Activated naive CD4-positive, alpha-beta T cell treated with anti-CD3 and anti-CD28 coated beads, Interleukin-2, amount 50 U/mL, for 16 hours (primary cell): ENCODE results near the gene NIN.

Source experiments
- DNase-seq: peaks from one replicate; pipeline ENCODE4 v3.0.0-alpha.2; 2020

NIN gene, protein sequence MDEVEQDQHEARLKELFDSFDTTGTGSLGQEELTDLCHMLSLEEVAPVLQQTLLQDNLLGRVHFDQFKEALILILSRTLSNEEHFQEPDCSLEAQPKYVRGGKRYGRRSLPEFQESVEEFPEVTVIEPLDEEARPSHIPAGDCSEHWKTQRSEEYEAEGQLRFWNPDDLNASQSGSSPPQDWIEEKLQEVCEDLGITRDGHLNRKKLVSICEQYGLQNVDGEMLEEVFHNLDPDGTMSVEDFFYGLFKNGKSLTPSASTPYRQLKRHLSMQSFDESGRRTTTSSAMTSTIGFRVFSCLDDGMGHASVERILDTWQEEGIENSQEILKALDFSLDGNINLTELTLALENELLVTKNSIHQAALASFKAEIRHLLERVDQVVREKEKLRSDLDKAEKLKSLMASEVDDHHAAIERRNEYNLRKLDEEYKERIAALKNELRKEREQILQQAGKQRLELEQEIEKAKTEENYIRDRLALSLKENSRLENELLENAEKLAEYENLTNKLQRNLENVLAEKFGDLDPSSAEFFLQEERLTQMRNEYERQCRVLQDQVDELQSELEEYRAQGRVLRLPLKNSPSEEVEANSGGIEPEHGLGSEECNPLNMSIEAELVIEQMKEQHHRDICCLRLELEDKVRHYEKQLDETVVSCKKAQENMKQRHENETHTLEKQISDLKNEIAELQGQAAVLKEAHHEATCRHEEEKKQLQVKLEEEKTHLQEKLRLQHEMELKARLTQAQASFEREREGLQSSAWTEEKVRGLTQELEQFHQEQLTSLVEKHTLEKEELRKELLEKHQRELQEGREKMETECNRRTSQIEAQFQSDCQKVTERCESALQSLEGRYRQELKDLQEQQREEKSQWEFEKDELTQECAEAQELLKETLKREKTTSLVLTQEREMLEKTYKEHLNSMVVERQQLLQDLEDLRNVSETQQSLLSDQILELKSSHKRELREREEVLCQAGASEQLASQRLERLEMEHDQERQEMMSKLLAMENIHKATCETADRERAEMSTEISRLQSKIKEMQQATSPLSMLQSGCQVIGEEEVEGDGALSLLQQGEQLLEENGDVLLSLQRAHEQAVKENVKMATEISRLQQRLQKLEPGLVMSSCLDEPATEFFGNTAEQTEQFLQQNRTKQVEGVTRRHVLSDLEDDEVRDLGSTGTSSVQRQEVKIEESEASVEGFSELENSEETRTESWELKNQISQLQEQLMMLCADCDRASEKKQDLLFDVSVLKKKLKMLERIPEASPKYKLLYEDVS (N-terminal part only)

GRCh38 chr14:50830932-50831725 is at the start of gene NIN:
TSS of gene NIN (minus strand) at chr14:50831162. CDS start at chr14:50822056, 9,106 bp downstream.
- peak; percentile 81 for DNase-seq

GRCh38 chr14:50875359-50876070 is 44.6 kb upstream of the NIN start:
- DNase-seq, result peak; percentile 63

DNA sequence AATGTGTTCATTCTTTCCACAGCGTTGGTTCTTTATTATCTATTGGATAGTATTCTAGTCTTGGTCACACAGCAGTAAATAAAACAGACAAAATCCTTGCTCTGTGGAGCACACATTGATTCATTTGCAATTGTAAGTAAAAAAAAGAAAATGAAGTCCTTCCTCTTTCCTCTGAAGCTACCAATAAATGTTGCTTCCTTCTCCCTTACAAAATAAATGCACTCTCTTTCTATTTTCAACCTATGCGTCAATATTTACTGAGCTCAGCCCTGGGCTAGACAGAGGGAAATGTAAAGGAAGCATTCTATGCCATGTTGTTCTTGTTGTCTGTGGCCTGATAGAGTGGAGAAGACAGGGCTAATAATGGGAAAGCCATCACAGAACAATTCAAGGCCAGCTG is 43.8 kb upstream of the NIN start:
- no peak for DNase-seq

GRCh38 chr14:50871914-50872732 is 41.2 kb upstream of the NIN start, which contains the start of gene ABHD12B:
TSS of gene ABHD12B (plus strand) at chr14:50872053. CDS start at chr14:50872175, 122 bp downstream.
- DNase-seq, result no peak

DNA sequence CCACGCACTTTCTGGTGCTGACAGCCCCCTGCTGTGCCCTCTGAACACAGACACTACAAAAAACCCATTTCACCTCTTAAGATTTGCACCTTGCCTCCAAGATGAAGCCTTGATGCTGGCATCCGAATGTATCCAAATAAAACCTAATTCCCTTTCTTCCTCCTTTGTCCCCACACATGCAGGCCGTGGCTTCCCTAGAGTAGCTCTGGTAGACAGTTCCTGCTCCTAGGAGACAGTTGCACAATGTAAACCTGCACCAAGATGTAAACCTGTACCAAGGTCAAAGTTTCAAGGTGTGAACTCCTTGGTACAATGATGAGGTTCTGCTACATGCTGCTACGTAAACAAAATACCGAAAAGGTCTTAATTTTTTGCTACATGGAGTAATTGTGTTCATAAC is 40.3 kb upstream of the NIN start:
- DNase-seq, result no peak

DNA sequence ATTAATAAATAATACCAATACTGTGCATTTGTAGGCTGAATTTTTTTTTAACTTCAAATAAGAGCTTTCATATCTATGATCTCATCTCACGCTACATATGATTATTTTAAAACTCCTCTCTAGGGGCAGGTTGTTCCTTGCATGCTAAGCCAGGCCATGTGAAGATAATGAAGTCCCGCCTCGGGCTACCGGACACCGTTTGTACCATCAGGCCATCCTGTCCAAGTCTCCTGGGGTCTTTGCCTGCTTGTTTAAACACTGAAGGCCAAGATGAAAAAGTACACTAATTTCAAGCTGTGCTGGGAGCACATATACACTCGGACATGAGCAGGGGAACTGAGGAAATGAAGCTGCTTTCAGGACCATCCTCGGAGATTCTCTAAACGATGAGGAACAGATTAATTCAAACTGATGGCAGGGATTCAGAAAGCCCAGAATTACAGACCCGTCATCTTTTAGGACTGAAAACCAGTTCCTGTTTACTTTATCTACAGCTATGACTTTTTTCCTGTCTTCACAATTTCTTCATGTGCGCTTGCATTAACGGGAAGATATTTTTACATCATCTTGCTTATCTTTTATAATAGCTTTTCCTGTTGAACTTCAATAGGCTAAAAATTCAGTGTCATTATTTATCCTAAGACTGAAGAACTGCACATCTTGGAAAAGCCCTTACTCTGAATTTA is 34.6 kb upstream of the NIN start:
- DNase-seq, result no peak

DNA sequence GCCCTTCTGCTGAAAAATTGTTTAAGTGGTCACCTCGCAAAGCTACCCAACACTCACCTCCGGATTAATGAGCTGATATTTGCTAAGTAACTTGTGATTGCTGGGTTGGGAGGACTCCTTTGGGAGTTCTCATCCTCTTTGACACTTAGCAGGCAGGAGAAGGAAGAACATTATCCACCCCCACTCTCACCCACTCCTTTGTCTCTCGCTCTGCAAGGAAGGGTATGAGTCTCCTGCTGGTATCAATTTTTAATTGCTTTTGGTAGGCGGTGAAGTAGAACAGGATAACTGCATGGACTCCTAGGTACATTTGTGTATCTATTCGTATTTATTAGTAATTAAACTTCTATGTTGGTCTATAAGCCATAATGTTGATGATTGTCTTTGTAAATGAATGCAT is 34.0 kb upstream of the NIN start:
- no peak for DNase-seq

- no peak for DNase-seq
Observed at GRCh38 chr14:50864237-50864636, 33.3 kb upstream of the NIN start.

DNA sequence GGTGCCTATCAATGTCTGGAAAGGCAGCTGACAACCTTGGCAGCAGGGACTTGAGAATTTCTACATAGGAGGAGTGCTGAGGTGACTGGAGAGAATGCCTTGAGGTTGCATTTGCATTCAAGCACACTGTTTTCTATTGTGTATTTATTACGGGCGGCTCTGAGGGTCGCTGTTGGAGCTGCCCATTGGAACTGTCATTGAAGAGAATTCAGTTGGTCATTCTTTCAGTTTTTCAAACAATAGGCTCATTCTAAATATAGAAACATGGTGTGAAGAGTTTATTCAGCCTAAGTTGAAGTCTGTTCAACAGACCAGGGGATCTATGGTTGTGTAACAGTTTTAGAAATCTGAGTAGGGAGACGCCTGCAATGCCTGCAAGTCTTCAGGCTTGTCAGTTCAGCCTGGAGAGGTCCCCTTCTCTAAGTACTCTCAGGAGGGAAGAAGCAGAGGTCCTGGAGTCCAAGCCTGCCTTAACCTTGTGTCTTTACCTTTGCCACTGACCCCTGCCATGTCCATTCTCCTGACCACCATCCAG is 31.1 kb upstream of the NIN start:
- no peak for DNase-seq

- peak; percentile 88 for DNase-seq
Observed at GRCh38 chr14:50860478-50861086, 29.6 kb upstream of the NIN start.

DNA sequence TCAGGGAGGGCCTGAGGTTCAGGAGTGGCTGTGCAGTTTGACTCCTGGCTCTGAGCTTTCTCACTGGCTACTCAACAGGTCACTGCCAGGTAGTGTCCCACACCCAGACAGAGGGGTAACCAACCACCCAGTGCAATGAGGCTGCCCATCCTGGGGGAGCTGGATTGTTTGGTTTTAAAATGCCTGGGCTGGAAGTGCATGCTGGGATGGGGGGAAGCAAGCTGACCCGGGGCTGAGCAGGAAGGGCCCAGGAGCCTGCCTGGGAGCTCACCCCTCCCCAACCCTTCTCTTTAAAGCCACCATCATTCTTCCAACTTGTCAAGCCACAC is 28.3 kb upstream of the NIN start:
- DNase-seq, result no peak

- DNase-seq, result no peak
Observed at GRCh38 chr14:50856660-50857059, 25.7 kb upstream of the NIN start.

DNA sequence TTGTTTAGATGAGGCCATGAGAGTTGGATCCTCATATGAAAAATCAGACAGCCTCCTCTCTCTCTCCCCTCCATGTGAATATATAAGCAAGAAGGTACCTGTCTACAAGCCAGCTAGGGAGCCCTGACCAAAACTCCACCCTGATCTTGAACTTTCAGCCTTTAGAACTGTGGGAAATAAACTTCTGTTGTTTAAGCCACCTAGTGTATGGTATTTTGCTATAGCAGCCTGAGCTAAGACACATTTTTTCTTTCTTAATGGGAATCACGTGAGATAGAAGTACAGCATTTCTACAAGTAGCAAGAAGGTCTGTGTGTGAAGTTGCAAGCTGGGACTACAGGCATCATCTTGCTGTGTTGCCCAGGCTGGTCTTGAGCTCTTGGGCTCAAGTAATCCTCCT is 24.6 kb upstream of the NIN start:
- DNase-seq, result no peak

- DNase-seq, result no peak
Observed at GRCh38 chr14:50854521-50854920, 23.6 kb upstream of the NIN start.

DNA sequence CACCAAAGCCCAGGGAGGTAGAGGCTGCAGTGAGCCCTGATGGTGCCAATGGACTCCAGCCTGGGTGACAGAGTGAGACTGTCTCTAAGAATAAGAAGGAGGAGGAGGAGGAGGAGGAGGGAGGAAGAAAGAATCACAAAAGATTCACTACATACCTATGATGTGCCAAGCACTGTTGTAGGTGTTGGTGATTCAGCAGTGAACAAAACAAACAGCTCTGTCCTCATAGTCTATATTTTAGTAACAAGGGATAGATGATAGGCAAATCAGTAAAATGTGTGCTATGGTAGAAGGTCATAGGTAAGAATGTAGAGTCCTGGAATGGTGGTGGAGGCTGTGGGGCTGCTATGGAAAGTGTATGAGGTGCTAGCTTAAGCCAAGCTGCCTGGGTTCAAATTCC is 22.9 kb upstream of the NIN start:
- no peak for DNase-seq

GRCh38 chr14:50846226-50846880 is 15.4 kb upstream of the NIN start:
- DNase-seq, result no peak

DNA sequence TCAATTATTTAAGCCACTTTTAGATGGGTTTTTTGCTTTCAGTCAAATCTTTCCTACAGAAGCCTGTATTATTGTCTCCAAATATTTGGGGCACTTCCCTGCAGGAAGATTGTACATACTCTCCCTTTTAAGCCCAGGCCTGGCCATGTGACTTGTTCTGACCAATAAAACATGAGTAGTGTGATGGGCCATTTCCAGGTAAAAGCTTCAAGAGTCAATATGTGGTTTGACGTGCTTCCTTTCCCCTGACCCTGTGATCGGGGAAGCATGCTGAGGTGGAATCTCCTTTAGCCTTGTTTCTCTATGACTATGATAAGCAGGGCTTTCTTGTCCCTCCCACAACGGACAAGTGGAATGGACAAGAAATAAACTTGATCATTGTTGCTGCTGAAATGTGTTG is 14.2 kb upstream of the NIN start:
- DNase-seq, result no peak

DNA sequence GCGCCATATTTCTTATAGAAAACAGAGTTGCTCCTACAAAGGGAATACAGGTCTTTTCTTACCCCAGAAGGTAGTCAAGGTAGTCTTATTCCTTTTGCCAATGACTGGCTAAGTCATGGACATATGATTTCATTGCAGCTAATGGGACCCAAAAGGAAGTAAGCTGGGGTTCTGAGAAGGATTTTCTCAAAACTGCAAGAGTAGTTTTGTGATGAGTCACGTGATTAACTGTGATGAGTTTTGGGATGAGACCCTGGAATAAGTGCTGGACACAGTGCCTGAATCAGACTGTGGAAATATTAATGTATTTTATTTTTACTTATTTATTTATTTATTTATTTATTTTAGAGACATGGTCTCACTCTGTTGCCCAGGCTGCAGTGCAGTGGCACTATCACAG is 13.4 kb upstream of the NIN start:
- DNase-seq, result no peak

- DNase-seq, result no peak
Observed at GRCh38 chr14:50839691-50840090, 8.7 kb upstream of the NIN start.
